SK-N-MC (cell line): Measurements from ENCODE around the gene SCYGR4.

Source experiments
- EZH2 ChIP-seq: fragments of 200-600 bp; sonication (generic); IDR thresholded peaks from one replicate; pipeline ENCODE4 v1.6.1; 2017; ENCODE audit warnings: antibody characterized with exemption
- FOXP2 ChIP-seq: optimal IDR thresholded peaks from 2 replicates; pipeline ENCODE3; 2011; ENCODE audit warnings: mild to moderate bottlenecking, moderate library complexity; ENCODE audit not compliant: insufficient read depth; ENCODE audit errors: extremely low read length, control extremely low read depth
- POLR2AphosphoS5 ChIP-seq: IDR thresholded peaks from 2 replicates; pipeline ENCODE4 v1.6.1; 2012; ENCODE audit warnings: mild to moderate bottlenecking, low read depth, low read length, borderline replicate concordance

DNA sequence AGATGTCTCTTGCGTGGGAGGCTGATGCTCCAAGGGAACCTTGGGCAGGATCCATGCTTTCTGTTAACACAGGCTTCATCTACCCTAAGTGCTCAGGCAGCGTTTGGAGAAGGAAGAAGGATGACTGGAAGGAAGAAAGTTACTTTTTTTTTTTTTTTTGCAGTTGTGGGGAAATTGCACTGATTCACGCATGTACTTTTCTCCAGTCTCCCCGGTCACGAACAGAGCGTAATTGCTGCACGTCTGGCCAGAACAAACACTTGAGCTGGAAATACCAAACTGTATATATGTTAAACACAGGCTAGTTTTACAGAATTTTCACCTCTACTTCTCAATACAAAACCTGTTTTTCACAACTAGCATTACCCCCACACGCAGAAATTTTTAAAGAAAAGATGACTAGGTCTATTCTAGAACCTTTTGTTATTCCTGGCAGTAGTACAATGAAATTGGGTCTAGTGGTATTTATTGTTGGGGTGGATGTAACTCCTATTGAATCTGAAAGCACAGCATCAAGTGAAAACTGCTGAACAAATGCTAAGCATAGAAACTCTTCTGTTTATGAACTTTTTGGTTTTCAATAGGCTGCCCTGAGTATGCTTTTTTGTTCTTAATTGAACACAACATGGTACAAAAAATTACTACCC is 40.0 kb downstream of the SCYGR4 start:
- TF ChIP-seq EZH2 (no peak), POLR2AphosphoS5 (no peak), FOXP2 (no peak)
